Posterior vena cava (tissue), 2 donors: ENCODE results near the gene SGIP1. TPM values are rescaled to one million over a fixed set of nuclear protein-coding genes. Genes with fewer than 3 reads are reported as not detected.

Experiments
- DNase-seq: peaks from one replicate; pipeline ENCODE4 v3.0.0-alpha.2; 2020; ENCODE audit warnings: low spot score
- intact Hi-C, 2 donors: fragments of 100-400 bp; cut with DNase I; formaldehyde crosslinking; loops; one replicate each; pipeline versions ENCODE4 v1.14.1 to v1.14.2; 2022 to 2023
- total RNA-seq, 2 donors: library from RNA; stranded (reverse); fragmentation: NEBNext Ultra II Directional; extraction: Animal tissue kit (Norgen Biotek cat#: 25700); gene quantifications; one replicate each; pipeline ENCODE4 v1.2.1, GENCODE V29; 2021
- donor health status: DM: yes; HTN: yes; CAD: no.
- donor health status: DM: yes; HTN: yes; CAD: no.

The SGIP1 gene
- total RNA-seq, 2 donors from 2014 or later, result 25.6 to 40.2 TPM

DNA sequence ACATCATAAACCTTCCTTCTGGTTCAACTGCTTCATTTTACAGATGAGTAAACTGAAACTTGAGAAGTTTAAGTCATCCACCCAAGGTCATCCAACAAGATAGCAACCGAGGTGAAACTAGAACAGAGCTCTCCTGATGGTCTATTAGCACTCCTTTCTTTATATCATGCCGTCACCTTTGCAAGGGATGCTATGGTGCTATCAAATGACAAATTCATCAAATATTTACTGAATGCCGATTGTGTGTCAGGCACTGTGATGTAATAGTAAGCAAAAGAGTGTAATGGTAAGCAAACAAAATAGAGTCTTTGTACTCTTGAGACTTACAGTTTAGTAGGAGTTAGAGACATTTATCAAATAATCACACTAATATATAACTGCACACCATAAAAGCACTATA, 14.0 kb upstream of the SGIP1 start:
- DNase-seq, result no peak
- intact Hi-C loops, result no loop called here

DNA sequence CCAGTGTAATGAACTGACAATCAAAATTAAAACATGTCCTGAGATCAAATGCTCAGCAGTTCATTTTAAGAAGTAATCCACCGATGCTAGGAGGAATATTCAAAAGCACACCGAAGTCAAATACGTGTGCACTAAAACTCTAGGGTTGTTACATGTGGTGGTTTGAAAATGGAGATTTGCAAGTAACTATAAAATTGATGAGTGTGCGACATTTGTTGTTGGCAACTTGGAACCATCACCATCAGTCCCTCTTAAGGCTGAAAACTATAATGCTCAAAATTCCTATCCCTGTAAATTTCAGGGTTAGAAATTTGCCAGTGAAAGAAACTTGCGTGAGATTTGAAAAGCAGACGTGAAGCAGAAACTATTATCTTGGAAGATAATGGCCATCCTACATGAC, 13.3 kb upstream of the SGIP1 start:
- DNase-seq, result no peak
- intact Hi-C loops, result no loop called here

DNA sequence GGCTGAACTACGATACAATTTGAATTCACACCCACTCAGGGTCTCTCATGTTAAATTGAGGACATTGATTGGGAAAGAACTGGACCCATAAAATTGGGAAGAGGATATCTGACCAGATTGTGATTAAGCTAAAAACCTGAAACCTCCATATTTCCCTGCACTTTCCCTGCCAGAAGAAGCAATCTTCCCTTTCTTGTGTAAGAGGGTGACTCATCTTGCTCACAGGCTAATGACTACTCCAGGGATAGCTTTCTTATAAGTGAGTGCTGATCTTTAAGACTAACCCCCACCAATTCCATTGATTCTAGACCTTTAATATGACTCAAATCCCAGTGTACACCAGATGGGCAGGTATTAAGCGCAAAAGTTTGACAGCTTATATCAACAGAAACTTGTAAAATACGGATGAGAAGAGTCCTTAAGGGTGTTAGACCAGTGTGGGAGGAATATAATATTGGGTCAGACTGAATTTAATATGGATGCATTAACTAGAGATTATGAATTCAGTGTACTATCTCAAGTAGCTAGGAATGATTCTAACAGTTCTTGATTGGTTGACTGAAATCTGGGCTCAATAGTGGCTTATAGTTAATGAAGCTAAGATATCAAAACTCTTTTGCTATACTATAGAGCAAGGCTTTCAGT, 12.1 kb upstream of the SGIP1 start:
- intact Hi-C loops, result no loop called here
- DNase-seq, result no peak

DNA sequence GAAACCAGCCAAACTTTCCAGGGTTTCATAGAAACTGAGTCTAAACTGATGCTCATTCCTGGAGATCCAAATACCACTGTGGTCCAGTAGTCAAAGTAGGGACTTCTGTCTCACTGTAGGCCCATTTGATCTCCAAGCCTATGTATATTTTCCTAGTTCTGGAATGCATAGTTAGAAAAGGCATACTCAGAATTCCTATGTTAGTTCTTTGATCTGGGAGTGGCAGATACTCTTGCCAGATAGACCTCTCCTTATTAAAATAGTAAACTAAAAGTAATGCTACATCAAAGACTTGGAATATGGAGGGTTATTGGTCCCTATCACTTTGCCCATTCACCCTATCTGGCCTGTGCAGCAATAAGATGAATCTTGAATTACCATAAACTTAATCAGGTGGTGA, 10.4 kb upstream of the SGIP1 start:
- intact Hi-C loops, result no loop called here
- no peak for DNase-seq

DNA sequence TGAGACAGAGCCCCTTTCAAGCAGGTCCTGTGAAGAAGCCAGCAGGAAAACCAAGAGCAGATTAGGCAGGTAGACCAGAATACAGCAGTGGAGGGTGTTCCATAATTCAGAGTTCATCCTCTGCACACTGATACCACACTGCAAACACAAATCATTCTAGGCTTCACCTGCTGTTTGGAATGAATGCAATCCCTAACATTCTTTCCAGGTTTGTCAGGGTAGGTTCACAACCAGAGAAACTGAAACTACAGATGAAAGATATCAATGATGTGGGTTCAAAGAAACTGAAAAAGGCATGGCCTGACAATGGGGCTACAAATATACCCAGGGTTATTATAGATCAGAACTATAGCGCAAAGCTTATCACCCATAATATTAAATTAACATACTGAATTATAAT, 8.9 kb upstream of the SGIP1 start:
- DNase-seq, result no peak
- intact Hi-C loops, result loop anchor here in 1 of 2 donors (5.0 kb wide), 1 partner anchor 857 kb away; no protein-coding TSS in a partner anchor

DNA sequence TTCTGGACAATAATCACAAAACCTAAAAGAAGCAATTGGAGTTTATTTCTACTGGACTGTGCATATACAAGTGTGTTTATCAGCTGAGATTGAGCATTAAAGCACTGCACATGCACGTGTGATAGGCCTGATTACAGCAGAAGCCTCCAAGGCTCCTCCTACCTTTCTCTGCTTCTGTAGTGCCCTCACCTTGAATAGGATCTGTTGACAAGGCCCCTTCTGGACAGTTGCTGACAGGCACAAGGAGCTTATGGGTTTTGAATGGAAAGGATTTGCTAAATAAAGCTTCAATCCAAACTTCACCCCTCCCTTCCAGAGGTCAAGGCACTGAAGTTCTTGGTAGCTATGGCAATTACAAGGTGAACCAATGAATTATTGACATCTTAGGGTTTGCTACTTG, 7.9 kb upstream of the SGIP1 start:
- no peak for DNase-seq
- intact Hi-C loops, result loop anchor here in 1 of 2 donors (5.0 kb wide), 1 partner anchor 856 kb away; no protein-coding TSS in a partner anchor

DNA sequence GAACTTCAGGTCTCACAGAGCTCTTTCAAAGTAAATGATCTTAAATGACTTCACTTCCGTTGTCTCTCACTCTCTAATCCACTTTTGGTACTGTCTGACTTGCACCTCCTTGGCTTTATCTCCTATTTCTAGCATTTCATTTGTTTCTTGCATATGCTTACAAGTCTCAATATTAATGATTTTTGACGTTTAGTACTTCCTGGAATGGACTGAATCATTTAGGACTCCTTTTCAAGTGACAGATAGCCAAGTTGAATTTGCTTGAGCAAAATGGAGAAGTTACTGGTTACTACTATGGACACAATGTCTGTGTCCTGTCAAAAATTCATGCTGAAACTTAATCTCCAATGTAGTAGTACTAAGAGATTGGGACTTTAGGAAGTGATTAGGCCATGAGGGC, 7.0 kb upstream of the SGIP1 start:
- DNase-seq, result no peak
- intact Hi-C loops, result loop anchor here in 1 of 2 donors (5.0 kb wide), 1 partner anchor 855 kb away; no protein-coding TSS in a partner anchor

DNA sequence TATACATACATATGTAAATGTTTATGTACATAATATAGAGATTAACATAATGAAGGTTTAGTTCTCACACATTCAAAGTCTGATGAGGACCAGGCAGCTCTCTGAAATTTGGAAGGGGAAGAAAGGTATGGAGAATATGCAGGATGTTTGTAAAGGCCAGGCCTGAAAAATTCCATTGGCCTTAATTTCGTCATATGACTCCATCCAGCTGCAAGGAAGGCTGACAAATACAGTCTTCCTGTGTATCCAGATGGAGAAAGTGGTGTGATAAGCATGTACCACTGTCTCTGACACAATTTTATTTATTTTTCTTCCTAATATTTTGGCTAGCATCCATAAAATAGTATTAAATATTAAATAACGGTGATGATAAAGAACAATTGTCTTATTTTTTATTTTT, 6.3 kb upstream of the SGIP1 start:
- intact Hi-C loops, result loop anchor here in 1 of 2 donors (5.0 kb wide), 1 partner anchor 855 kb away; no protein-coding TSS in a partner anchor
- no peak for DNase-seq

DNA sequence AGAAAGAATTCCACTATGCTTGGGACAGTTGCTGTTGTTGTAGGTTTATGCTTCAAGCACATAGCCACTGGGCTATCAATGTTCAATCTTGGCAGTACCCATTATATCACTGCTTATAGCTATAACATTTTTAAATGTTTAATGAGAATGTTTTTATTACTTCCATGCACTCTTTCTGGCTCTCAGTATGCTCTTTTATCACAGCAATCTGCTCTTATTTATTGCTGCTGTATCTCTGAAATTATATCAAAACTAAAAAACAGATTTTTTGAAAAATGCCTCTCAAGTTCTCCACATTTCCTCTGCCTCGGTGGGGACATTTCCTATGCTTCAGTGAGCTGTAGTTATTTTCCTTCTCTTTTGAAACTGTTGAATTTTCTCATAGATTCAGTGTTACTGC, 5.4 kb upstream of the SGIP1 start:
- intact Hi-C loops, result loop anchor here in 1 of 2 donors (5.0 kb wide), 1 partner anchor 854 kb away; no protein-coding TSS in a partner anchor
- no peak for DNase-seq

DNA sequence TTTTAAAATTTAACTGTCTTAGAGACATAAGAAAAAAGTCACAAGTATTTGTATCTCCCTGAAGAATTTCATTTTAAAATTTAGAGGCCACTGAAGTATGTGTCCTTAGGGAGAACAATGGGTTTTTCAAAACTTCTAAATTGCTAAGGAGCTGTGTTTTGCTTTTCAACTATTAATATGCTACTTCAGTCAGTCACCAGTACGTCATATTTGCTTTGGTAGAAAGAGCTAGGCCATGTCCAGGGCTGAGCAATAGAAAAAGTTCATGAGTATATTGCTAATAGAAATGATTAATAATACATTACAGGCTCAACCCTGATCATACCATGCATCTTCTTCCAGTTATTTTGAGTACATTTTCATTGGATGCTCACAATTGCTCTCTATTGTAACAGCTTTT, 1.7 kb upstream of the SGIP1 start:
- intact Hi-C loops, result no loop called here

DNA sequence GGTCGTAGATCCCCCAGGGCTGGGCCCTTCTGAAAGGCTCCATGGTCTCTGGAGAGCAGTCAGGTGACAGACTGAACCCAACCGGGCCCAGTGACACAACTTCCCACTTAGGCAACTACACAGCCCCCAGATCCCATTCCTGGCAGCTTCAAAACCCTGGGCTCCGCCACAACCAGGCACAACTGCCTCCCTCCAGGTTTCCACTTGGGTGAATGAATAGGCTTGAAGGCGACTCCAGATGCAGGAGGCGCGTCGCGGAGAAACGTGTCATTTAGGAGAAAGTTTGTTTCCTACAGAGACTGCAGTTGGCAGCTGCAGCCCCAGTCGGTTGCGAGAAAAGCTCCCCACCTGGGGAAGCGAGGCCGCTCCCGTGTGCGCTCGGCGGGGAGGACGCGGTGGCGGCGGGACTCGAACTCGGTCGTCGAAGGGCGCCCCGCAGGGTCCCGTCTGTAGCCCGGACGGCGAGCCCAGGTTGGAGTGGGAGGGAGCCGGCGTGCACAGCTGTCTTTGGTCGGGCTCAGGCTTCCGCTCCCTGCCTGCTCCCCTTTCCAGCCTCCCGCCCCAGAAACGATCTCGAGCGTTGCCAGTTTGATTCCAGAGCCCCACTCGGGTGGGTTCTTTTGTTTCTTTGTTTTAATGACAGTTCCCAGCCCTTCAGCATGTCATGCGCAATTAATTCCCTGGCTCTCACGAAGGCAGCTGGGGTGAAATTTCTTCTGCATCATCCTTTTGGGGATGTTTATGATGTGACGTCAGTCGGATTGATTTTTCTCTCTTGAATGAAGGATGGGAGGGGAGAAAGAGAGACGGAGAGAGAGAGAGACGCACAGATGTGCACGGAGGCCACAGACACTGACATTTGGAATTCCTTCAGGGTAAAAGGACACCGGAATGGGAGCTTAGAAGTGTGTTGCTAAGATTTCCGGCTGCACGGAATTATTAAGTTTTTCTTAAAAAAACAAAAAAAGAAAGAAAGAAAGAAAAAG, 862 bp upstream of the SGIP1 start:
- DNase-seq, result no peak
- intact Hi-C loops, result no loop called here

More for the DNA sequence above, 1.7 kb upstream of the SGIP1 start:
- no peak for DNase-seq

DNA sequence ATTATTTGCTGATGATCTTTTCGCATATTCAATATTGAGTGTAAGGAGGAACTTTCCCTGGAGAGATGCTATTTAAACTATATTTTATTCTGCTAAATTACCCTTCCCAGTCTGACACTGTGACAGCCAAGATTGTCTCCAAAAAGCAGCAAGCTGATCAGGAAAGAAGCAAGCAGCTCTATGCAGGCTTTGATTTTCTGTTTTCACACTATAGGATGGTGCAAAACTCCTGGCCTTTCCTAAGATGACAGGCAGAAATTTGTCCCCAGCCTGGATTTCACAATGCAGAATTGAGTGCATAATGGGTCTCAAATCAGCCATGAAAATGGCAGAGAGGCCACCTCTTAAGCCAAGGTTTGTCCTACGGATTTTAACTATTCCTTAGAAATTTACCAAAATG, 1.1 kb downstream of the SGIP1 start:
- DNase-seq, result no peak
- intact Hi-C loops, result no loop called here

DNA sequence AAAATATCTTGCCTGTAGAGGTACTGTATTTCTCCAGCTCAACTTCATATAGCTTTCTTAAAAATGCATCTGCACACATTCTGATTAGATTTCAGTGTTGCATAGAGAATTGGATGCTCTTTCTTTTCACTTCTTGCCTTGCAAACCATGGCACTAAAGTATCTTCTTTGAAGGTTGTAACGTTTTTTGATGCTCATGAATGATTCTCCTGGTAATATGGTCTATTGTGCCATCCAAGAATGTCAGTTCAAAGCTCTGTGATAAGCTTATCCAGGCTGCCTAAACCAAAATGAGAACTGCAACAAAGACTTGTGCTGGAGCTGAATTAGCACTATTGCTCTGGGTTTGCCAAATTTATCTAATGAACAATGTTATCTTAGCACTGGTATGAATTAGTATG, 1.9 kb downstream of the SGIP1 start:
- intact Hi-C loops, result no loop called here
- DNase-seq, result no peak

DNA sequence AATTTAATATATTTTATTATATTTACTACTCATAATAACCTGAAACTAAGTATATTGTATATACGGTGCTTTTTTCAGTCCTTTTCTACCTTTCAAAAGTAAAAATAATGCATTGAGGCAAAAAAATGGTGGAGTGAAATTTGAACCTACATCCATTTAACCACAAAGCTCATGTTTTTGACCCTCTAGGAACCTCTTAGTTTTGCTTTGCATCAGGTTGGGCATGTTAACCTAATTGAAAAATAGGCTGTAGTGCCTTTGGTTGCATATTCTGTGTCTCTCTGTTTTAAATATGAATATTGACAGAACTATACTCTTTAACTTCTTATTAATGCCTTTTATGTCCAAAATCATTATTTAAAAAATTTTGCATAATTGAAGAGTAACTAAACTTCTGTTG, 3.8 kb downstream of the SGIP1 start:
- no peak for DNase-seq
- intact Hi-C loops, result no loop called here

DNA sequence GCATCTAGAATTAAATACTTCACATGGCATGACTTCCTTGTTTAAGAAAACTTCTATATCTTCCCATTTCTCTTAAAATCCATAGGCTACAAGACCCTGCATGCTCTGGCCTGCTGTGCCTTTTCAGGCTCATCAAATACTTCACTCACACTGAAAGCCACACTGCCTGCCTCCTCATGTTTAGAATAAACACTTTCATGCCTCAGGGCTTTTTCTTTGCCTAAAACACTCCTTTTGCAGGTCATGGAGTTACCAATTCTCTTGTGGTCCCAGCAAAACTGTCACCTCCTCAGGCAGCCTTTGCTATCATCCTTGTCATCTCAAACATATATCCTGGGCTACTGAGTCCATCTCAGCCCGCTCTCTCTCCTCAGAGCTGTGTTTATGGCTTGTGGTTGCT, 5.5 kb downstream of the SGIP1 start:
- intact Hi-C loops, result no loop called here
- no peak for DNase-seq

DNA sequence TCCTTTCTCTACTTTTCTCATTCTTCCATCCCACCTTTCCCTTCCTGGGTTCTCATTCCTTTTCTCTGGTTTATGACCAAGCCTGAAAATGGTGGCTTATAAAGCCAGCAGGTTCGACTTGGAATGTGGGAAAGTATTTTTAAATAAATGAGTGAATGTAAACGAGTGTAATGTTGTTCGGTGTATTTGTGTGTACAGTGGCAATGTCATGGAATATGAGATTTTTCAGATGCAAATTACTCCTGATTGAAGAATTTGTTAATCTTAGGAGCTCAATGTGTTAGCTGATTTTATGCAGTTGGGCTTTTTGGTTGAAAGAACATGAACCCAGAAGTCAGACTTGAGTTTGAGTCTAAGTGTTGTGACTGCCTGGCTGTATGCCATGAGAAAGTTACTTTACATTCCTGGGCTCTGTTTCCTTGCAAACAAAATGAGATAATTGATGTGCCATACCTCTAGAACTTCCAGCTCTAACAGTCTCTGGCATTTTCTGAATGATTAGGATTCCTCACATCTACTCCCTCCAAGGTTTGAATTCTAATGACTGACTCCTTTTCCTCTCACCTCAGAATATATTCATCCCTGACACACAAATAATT, 6.6 kb downstream of the SGIP1 start:
- no peak for DNase-seq
- intact Hi-C loops, result no loop called here

DNA sequence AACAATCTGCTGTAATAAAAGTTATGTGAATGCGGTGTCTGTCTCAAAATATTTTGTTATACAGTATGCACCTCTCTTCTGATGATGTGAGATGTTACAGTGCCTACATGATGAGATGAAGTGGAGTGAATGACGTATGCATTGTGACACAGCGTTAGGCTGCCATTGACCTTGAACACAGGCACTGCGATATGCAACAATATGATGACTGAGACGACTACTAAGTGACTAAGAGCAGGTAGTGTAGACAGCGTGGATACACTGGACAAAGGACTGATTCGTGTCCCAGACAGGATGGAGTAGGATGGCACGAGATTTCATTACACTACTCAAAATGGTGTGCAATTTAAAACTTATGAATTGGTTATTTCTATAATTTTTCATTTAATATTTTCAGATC, 8.4 kb downstream of the SGIP1 start:
- intact Hi-C loops, result no loop called here

DNA sequence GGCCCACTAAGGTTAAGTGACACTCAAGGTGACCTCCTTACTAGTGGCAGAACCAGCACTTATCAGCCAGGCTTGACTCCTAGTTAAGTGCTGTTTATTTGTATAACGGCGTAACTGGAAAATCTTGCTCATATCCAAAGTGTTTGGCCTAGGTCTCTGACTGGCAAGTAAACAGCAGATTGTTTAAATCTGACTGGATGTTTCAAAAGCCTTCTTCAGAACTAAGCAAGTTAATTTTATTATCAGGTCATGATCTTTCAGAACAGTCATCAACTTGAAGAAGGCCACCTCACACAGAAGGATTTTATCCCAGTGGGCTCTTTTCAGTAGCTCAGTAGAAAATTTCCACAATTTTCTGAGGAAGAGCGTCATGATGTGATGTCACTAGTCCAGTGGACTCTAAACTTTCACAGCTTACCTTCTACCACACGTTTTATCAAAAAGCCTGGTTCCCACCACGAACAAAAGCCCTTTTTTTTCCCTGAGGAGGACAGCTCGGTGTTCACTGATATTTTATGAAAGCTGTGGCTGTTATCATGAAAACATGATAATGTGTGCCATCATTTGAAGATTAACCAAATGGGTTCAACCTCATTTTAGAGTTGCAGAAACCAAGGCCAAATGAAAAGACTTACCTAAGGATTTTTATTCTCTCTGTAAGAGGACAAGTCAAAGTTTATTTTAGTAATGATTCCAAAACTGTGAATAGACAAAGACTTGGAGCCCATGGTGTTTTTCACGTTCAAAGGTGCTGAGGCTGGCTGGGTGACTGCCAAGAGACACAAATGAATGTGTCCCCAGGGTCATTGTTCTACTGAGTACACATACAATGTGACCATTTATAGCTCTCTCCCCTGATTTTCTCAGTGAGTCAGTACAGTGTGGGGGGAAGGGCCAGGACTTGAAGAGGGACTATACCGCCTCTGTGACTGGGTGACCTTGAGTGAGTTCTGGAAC, 9.1 kb downstream of the SGIP1 start:
- peak; percentile 82 for DNase-seq
- intact Hi-C loops, result no loop called here

More for the DNA sequence above, 8.4 kb downstream of the SGIP1 start:
- no peak for DNase-seq
